GM20000 (cell line): ENCODE data around the gene CCL17.
"Not testable (repeated sequence)": the region's sequence is repeated elsewhere in the genome, so short reads cannot be mapped to it uniquely, and the experiment has no call there.

Source experiments
- DNase-seq: peaks from one replicate; pipeline ENCODE4 v3.0.0; 2012; ENCODE audit warnings: low spot score
- CTCF ChIP-seq: IDR thresholded peaks from 2 replicates; pipeline ENCODE4 v1.5.1; 2012; ENCODE audit warnings: mild to moderate bottlenecking, control low read depth; ENCODE audit errors: extremely low read depth, missing control alignments

The CCL17 gene

GRCh38 chr16:57373117-57373947, 31.2 kb upstream of the CCL17 start:
- no peak for DNase-seq
- no peak for TF ChIP-seq CTCF

- no peak for TF ChIP-seq CTCF
- DNase-seq: no peak
Measured at GRCh38 chr16:57374067-57374534, 30.5 kb upstream of the CCL17 start.

GRCh38 chr16:57374925-57375465, 29.6 kb upstream of the CCL17 start:
- DNase-seq: not testable (repeated sequence)

GRCh38 chr16:57376313-57376818, 28.2 kb upstream of the CCL17 start:
- TF ChIP-seq CTCF: no peak
- no peak for DNase-seq

GRCh38 chr16:57377080-57377841, 27.3 kb upstream of the CCL17 start:
- peak; percentile 85 for DNase-seq
- TF ChIP-seq CTCF: no peak

GRCh38 chr16:57379579-57379978, 25.0 kb upstream of the CCL17 start:
- DNase-seq: no peak
- TF ChIP-seq CTCF: no peak

GRCh38 chr16:57380671-57381462, 23.7 kb upstream of the CCL17 start:
- no peak for DNase-seq
- TF ChIP-seq CTCF: no peak
